NOMO-1 treated with dmso at 0.1 percent for 144 hours (cell line): ENCODE measurements around the gene BTNL2.
"Not testable (repeated sequence)": the region's sequence is repeated elsewhere in the genome, so short reads cannot be mapped to it uniquely, and the experiment has no call there.

Source experiments
- DNase-seq: peaks from one replicate; lab custom pipeline; 2025; ENCODE audit not compliant: unreplicated experiment; lab: John Stamatoyannopoulos, UW

Gene BTNL2

DNA sequence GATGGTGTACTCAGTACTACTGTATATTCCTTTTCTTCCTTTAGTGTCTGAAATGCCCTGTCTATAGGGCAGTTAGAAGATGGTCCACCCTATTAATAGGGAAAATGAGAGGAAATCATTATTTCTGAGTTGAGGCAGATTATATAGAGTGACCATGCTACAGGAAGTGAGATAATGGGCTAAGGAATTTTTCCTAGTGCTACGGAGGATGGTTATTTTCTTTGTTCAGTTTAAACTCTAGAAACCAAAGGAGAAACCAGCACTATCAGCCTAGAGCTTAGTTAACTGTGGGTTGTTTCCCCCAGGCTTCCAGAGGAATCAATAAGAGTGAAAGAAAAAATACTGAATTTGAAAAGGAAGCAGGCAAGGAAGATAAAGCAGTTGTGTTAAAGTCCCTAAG lies 35.8 kb downstream of the BTNL2 start:
- no peak for DNase-seq

- no peak for DNase-seq
These were observed 36.5 kb downstream of the BTNL2 start for GRCh38 chr6:32370505-32370904.

GRCh38 chr6:32369660-32370059 lies 37.3 kb downstream of the BTNL2 start:
- DNase-seq, result no peak

- no peak for DNase-seq
These were observed 39.3 kb downstream of the BTNL2 start for GRCh38 chr6:32367644-32368043.

GRCh38 chr6:32359225-32359624 lies 47.8 kb downstream of the BTNL2 start:
- not testable (repeated sequence) for DNase-seq

DNA sequence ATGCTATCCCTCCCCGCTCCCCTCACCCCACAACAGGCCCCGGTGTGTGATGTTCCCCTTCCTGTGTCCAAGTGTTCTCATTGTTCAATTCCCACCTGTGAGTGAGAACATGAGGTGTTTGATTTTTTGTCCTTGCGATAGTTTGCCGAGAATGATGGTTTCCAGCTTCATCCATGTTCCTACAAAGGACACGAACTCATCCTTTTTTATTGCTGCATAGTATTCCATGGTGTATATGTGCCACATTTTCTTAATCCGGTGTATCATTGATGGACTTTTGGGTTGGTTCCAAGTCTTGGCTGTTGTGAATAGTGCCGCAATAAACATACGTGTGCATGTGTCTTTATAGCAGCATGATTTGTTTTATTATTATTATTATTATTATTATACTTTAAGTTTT lies 48.4 kb downstream of the BTNL2 start:
- DNase-seq, result not testable (repeated sequence)

DNA sequence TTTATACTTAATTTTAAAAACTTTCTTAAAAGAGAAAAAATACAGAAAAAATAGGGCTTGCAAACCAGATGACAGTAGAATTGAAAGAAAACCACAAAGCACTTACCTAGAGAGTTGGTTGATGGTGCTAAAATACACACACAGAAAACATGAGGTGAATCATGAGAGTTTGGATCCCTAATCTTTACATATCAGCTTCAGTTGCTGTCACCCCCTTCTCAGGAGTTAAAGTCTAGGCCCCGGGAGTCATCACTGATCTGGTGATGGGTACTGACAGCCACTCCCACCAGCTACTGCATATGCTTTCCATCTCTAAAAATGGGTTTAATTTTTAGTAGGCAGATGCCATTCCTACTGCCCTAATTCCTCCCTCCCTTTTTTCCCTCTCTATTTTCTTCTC lies 52.0 kb downstream of the BTNL2 start:
- DNase-seq, result no peak

DNA sequence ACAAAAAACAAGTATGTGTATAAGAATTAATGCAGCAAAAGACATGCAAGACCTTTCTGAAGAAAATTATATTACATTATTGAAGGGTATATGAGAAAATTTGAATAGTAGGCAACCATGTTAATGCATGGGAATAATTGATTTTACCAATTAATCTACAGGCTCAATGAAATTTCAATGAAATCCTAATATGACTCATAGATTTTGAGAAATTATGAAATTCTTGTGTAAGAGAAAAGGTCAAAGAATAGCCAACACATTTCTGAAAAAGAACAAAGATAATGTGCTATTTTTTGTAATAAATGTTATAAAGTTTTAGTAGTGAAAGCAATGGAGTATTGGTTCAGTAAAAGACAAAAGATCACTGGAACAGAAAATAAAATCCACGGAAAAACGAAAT lies 53.6 kb downstream of the BTNL2 start:
- no peak for DNase-seq
